HG03280 (cell line): Measurements from ENCODE around the gene GNG8.
A peak's percentile ranks its signal among the peaks of the same experiment; 100 is the strongest.

ENCODE experiments used
- ATAC-seq: cut with Tn5 transposase; IDR thresholded peaks from one replicate; pipeline ENCODE4 v1.9.1; 2021; ENCODE audit warnings: mild to moderate bottlenecking, moderate library complexity; ENCODE audit not compliant: unreplicated experiment

GNG8 gene

DNA sequence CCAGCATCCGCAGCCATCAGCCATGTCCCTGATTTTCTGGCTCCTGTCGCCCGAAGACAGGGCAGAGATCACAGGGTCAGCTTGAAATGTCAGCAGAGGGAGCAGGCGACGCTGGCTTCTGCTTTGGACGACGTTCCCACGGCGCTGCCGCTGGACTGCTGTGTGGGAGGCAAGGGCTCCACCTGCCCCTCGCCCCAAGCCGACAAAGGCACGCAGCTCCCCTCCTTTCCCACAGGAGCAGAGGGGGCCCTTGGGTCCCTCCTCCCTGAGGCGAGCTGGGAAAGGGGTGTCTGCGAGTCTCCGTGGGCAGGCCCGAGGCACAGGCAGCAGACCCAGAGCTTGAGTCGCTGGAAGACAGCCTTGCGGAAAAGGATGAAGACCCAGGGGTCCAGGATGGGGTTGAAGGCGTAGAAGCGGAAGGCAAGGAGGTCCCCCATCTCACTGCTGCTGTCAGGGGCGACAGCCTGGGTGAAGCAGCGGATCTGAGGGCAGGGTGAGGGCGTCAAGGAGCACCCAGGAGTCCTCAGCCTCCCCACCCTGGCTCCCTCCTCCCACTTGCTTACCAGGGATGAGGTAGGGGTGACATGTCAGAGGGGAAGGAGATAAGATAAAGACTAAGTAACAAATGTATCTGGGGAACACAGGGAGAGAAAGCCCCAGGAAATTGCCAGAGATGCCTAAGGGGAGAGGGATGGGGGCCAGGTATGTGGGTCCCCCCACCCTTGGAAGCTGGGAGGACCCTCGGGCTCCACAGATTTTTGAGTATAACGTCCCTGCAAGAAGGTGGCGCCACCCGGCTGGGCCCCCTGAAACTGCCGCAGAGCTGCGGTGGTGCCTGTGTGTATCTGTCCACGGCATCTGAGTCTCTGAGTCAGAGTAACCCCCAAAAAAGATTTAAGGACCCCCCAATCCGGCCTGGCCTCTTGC lies 14.5 kb downstream of the GNG8 start:
- ATAC-seq, result no peak

DNA sequence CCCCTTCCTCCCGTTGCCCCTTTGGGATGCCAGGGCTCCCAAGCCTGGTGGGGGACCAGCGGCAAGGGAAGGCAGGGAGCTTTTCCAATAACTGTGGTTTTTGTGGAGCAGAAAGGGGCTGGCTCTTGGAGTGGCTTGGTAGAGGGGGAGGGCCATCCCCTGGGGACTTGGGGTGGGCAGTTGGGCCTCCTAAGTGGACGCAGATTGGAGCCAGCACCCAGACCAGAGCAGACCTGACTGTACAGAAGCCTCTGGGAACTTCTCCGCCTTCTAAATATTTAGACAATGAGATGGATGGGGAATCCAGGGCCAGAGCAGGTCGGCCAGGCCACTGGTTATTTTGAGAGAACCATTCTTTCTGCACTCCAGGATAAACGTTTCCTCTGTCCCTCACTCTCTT lies 15.3 kb downstream of the GNG8 start:
- ATAC-seq, result no peak

DNA sequence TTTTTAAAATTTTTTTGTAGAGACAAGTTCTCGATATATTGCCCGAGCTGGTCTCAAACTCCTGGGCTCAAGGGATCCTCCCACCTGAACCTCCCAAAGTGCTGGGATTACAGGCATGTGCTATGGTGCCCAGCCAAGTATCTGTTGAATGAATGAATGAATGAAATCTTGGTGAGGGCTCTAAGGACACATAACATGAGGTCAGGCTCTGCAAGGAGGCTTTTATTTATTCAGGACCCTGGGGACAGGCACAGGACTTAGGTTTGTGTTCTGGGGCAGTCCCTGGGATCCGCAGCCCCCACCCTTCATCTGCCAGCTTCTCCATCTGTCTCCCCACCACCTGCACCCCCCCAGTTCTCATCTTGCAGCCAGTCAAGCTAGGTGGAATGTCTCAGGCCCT lies 15.7 kb downstream of the GNG8 start:
- no peak for ATAC-seq

DNA sequence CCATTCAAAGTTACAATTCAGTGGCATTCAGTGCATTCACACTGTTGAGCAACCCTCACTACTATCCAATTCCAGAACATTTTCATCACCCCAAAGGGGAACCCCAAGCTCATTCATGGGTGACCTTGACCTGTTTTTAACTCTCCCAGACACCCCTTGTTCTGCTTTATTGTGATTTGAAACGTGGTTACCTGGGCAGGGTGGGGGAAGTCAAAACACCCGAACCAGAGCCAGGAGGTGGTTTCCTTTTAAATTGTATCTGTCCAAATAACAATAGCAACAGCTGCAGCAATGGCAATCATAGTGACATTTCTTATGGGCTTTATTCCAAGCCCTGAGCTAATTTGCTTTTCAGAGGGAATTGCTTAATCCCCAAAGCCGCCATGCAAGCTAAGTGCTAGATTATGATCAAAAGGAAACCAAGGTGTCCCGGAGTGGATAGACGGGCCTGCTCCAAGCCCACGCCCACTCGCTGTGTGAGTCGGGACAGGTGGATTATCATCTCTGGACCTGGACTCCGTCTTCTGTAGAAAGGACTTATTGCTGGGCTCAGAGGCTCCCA lies 17.3 kb downstream of the GNG8 start:
- ATAC-seq, result no peak

DNA sequence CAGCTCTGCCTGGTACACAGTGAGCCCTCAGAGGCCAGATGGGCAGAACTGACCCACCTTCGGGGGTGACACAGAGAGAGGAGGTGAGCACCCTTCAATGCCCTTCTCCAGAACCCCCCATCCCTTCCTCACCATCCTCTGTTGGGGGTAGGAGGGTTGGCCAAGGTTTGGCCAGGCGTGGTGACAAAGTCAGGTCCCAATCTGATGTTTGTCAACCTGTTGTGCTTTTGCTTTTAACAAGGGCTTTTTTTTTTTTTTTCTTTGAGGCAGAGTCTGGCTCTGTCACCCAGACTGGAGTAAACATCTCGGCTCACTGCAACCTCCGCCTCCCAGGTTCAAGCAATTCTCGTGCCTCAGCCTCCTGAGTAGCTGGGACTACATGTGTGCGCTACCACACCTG lies 18.4 kb downstream of the GNG8 start:
- no peak for ATAC-seq

DNA sequence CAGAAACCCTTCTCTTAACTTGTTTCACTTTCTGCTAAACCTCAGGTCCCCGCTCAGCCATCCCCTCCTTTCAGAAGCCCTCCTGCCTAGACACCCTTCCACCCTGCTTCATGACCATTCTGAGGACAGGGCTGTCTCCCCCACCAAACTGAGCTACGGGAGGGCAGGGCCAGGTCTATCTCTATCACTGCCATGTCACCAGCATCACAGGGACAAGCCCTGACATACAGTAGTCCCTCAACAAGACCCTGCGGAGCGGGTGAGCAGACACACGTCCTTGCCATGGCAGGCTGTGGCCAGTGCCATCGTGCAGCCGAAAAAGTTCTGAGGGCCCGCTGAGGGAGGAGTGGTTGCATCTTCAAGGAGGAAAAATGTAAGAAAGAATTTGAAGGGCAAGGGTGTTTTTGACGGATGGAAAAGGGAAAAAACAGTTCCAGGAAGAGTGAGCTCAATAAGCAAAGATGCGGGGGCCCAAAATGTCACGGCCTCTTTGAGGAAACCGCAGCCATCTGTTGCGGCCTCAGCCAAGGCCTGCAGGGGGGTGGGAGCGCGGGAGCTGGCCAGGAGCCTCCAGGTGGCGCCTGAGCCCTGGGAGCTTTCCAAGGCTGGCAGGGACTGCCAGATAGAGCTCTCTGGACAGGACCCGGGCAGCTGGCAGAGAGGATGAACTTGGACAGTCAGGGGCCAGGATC lies 19.2 kb downstream of the GNG8 start:
- no peak for ATAC-seq

DNA sequence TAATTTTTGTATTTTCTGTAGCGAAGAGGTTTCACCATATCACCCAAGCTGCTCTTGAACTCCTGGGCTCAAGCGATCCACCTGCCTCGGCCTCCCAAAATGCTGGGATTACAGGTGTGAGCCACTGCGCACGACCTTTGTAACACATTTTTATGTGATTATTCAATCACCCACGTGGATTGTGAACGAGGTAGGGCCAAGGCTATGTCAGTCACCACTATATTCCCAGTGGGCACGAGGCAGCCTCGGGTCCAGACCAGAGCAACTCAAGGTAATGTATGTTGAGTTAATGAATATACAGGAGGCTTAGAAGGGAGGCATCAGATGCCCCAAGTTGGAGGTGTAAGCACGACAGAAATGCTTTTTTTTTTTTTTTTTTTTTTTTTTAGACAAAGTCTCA lies 20.0 kb downstream of the GNG8 start:
- no peak for ATAC-seq

DNA sequence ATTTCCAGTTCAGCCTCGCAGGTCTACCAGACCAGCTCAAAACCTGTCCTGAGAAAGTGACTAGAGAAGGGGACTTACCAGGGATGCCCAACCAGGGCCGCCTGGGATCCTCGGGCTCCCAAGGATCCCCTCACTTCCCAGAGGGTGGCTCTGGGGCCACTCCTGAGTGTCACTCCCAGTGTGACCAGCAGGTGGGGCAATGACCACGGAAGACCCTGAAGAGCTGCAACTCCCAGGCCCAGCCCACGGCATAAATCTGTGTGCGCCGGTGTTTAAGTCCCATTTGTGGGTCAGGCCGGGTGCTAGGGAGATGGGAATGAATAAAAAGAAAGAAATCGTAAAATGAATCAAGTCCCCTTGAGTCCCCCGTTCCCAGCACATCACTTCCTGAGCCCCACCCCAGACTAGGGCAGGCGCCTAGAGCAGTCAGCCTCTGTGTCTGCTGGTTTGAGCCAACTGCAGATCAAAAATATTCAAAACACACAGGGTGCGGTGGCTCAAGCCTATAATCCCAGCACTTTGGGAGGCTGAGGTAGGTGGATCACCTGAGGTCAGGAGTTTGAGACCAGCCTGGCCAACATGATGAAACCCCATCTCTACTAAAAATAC lies 21.8 kb downstream of the GNG8 start:
- ATAC-seq, result peak; percentile 46

DNA sequence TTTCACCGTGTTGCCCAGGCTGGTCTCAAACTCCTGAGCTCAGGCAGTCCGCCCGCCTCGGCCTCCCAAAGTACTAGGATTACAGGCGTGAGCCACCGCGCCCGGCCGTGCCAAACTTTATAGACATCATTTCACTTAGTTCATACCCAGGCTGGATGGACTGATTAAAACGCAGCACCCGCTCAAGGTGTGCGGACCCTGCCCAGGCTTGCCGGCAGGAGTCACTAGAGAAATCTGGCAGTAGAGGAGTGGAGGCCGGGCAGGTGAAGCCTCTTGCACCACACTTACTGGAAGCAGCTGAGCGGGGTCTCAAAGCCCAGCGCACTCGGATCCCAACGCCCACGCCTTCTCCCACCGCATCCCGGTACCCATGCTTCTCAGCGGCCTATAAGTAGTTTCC lies 22.5 kb downstream of the GNG8 start:
- no peak for ATAC-seq

DNA sequence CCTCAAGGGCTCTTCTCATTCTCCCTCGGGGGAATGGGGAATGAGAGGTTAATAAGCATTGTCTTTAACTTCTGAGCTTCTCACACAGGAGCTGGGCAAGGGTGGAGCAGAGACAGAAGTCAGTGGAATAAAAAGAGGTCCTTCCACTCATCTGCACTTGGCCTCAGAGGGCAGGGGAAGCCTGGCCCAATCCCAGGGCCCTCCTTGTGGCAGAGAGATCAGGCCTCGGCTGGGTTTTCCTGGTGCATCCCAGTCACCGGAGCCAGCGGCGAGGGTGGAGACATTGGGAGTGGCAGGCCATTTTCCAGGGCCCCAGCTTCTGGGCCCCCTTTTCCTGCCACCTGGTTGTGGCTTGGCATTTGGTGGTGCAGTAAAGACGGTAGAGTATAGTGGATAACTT lies 24.2 kb downstream of the GNG8 start:
- no peak for ATAC-seq

DNA sequence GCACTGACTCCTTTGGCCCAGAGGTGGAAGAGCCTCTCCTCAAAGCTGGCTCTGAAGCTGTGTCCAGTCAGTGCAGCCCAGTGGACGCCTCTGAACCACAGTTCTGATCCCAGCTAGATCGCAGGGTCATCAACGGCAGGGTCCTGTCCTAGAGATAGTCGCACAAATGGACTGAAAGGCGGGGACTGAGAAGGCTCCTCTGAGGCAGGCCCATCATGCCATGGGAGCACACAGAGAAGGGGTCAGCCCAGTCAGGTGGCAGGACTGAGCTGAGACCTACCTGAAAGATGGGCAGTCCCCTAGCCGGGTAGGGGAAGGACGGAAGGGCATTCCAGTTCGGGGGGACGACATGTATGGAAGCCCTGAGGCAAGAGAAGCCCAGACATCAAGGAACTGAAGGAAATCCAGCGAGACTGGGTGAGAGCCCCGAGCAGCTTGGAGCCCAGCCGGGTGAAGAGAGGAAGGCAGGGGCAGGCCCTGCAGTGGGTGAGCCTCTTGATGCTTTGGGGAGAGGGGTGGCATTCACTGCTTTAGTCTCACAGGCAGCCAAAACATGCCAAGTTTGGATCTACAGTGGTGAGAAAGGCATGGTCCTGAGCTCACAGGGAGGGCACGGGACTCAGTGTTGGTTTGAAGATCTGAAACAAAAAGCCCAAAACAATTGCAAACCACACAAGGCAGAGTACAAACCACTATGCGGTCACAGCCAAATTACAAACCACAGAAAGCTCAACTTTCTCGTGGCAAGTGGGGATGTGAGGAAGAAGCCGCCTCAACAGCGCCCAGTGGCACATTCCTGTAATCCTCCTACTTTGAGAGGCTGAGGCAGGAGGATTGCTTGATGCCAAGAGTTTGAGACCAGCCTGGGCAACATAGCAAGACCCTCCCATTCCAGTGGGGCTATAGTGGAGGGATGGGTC lies 24.9 kb downstream of the GNG8 start:
- ATAC-seq, result no peak

DNA sequence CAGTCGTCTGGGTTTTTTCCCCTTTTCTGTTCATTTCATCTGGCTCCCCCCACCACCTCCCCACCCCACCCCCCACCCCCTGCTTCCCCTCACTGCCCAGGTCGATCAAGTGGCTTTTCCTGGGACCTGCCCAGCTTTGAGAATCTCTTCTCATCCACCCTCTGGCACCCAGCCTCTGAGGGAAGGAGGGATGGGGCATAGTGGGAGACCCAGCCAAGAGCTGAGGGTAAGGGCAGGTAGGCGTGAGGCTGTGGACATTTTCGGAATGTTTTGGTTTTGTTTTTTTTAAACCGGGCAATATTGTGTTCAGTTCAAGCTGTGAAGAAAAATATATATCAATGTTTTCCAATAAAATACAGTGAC lies 25.6 kb downstream of the GNG8 start:
- ATAC-seq, result no peak

DNA sequence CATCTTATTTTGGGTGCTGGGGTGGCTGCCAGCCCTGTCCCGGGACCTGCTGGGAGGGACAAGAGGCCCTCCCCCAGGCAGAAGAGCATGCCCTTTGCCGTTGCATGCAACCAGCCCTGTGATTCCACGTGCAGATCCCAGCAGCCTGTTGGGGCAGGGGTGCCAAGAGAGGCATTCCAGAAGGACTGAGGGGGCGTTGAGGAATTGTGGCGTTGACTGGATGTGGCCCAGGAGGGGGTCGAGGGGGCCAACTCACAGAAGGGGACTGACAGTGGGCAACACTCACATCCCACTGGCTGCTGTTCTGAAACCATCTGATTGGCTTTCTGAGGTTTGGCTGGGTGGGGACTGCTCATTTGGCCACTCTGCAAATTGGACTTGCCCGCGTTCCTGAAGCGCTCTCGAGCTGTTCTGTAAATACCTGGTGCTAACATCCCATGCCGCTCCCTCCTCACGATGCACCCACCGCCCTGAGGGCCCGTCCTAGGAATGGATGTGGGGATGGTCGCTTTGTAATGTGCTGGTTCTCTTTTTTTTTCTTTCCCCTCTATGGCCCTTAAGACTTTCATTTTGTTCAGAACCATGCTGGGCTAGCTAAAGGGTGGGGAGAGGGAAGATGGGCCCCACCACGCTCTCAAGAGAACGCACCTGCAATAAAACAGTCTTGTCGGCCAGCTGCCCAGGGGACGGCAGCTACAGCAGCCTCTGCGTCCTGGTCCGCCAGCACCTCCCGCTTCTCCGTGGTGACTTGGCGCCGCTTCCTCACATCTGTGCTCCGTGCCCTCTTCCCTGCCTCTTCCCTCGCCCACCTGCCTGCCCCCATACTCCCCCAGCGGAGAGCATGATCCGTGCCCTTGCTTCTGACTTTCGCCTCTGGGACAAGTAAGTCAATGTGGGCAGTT lies 26.2 kb downstream of the GNG8 start:
- no peak for ATAC-seq

DNA sequence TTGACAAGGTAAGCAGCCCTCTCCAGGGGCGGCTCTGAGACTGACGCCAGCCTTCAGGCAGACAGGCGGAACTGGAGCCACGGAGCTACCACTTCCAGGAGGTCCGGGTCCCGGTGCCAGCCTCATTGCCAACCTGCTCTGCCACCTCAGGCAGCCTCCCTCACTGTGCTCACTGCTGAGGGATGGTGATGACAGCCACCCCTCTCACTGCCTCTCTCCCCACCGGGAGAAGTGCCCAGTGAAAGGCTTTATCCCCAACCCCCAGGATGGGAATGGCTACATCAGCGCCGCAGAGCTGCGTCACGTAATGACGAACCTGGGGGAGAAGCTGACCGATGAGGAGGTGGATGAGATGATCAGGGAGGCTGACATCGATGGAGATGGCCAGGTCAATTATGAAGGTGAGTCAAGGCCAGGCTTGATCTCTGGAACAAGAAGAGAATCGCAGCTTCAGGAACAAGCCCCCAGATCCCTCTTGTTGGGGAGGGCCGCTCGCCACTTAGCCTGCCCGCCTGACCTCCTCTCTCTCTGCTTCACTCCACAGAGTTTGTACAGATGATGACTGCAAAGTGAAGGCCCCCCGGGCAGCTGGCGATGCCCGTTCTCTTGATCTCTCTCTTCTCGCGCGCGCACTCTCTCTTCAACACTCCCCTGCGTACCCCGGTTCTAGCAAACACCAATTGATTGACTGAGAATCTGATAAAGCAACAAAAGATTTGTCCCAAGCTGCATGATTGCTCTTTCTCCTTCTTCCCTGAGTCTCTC lies 27.2 kb downstream of the GNG8 start:
- ATAC-seq, result no peak

DNA sequence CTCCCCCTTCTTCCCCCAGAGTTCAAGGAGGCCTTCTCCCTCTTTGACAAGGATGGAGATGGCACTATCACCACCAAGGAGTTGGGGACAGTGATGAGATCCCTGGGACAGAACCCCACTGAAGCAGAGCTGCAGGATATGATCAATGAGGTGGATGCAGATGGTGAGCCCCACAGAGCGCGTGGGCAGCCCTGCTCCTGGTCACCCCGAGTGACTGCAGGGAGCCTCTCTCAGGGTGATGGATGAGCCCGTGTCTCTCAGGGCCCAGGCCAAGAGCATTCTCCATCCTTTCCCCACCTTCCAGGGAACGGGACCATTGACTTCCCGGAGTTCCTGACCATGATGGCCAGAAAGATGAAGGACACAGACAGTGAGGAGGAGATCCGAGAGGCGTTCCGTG lies 27.8 kb downstream of the GNG8 start:
- no peak for ATAC-seq

DNA sequence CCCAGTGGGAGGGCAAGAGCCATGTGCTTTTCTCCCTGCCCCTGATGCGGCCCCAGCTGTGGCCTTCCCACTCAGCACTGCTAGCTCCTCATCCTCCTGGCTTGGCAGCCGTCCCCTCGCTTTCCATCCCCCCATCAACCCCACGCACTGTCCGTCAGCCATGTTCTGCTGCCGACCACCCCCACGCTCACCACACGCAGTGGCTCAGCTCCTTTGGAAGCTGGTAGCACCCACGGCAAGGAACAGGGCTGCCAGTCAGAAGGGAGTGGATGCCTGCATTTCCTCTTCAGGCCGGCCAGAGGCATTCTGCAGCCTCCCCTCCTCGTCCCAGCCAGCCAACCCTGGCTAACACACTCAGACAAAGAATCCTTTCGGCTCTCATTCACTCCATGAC lies 28.6 kb downstream of the GNG8 start:
- no peak for ATAC-seq

DNA sequence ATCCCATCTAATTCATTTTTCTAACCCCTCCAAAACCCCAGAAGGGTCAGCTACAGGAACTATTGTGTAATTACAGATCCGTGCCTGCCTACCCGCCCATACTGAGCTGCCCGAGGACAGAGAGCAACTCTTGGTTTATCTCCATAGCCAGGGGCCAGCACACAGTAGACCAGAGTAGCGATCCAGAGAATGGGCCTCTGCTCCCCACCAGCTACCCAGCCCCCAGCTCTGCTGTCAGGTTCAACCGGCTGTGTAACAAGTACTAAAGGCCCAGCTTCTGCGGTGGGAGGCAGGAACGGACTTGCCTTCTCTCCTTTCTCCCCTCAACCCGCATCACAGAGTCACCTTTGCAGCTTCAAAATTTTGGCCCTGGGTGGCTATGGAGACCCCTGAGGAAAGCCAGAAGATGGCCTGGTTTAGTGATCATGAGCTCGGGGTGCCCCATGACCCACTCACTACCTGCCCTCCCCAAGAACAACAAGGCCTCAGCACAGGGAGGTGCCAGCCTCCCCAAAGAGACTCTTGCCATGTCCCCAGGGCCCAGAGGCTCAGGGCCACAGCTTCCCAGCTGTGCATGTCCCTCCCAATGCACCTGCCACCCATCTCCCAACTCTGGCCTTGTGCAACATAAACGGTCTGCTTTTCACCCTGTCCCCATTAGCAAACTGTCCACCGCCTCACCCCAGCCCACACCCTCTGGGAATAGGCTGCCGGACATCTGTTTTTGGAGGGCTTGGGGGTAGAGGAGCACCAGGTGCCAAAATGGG lies 29.1 kb downstream of the GNG8 start:
- no peak for ATAC-seq

DNA sequence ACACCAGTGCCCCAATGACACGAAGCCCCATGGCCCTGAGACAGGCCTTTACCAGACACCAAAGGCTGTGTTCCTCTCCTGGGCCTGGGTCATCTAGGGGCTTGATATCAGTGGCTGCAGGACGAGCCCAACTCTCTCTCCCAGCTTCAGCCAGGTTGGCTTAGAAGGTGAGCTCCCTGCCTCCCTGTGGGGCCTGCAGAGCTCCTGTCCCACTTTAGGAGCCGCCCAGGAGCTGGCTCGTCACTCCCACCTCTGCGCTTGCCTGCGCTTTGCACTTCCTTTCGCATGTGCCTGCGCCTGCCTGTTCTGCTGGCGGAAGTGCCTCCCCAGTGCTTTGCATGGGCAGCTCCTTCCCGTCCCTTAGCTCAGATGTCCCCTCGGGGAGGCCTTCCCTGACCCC lies 30.0 kb downstream of the GNG8 start:
- ATAC-seq, result no peak
